Stimulated activated CD8-positive, alpha-beta memory T cell treated with anti-CD3 and anti-CD28 coated beads, Interleukin-12 subunit alpha, Interleukin-12 subunit beta, amount 100 ng/mL, for 24 hours (primary cell): ENCODE measurements around the gene ATRNL1.

Source experiments
- DNase-seq: peaks from one replicate; pipeline ENCODE4 v3.0.0-alpha.2; 2020; ENCODE audit errors: extremely low read depth

Gene ATRNL1

GRCh38 chr10:115948465-115948864, 855.3 kb downstream of the ATRNL1 start:
- no peak for DNase-seq

- no peak for DNase-seq
Observed at GRCh38 chr10:115949282-115949844, 856.2 kb downstream of the ATRNL1 start.

GRCh38 chr10:115950320-115950719, 857.2 kb downstream of the ATRNL1 start:
- DNase-seq = no peak

GRCh38 chr10:115951242-115951641, 858.1 kb downstream of the ATRNL1 start:
- no peak for DNase-seq

- DNase-seq = no peak
Observed at GRCh38 chr10:115953281-115953680, 860.1 kb downstream of the ATRNL1 start.

- no peak for DNase-seq
Observed at GRCh38 chr10:115953968-115954367, 860.8 kb downstream of the ATRNL1 start.

- no peak for DNase-seq
Observed at GRCh38 chr10:115956225-115957011, 863.3 kb downstream of the ATRNL1 start.

- DNase-seq = no peak
Observed at GRCh38 chr10:115957012-115957399, 863.8 kb downstream of the ATRNL1 start.

GRCh38 chr10:115957786-115958442, 864.7 kb downstream of the ATRNL1 start:
- no peak for DNase-seq

- no peak for DNase-seq
Observed at GRCh38 chr10:115963848-115964247, 870.7 kb downstream of the ATRNL1 start.

- DNase-seq = no peak
Observed at GRCh38 chr10:115964827-115965226, 871.7 kb downstream of the ATRNL1 start.

GRCh38 chr10:115965376-115965775, 872.2 kb downstream of the ATRNL1 start:
- no peak for DNase-seq

- DNase-seq = no peak
Observed at GRCh38 chr10:115968236-115968635, 875.1 kb downstream of the ATRNL1 start.

GRCh38 chr10:115969591-115969990, 876.4 kb downstream of the ATRNL1 start:
- no peak for DNase-seq

GRCh38 chr10:115971921-115972320, 878.8 kb downstream of the ATRNL1 start:
- DNase-seq = no peak

- no peak for DNase-seq
Observed at GRCh38 chr10:115972426-115972825, 879.3 kb downstream of the ATRNL1 start.

- DNase-seq = no peak
Observed at GRCh38 chr10:115974351-115974750, 881.2 kb downstream of the ATRNL1 start.

- no peak for DNase-seq
Observed at GRCh38 chr10:115974816-115975430, 881.8 kb downstream of the ATRNL1 start.

GRCh38 chr10:115975506-115975905, 882.3 kb downstream of the ATRNL1 start:
- no peak for DNase-seq

- no peak for DNase-seq
Observed at GRCh38 chr10:115976342-115976741, 883.2 kb downstream of the ATRNL1 start.

- no peak for DNase-seq
Observed at GRCh38 chr10:115977855-115978254, 884.7 kb downstream of the ATRNL1 start.

GRCh38 chr10:115979576-115979975, 886.4 kb downstream of the ATRNL1 start:
- no peak for DNase-seq

- no peak for DNase-seq
Observed at GRCh38 chr10:115980470-115980869, 887.3 kb downstream of the ATRNL1 start.
